Epithelial cell of esophagus (primary cell): ENCODE measurements around the gene NR6A1.
A peak's percentile ranks its signal among the peaks of the same experiment; 100 is the strongest.

Experiments used
- DNase-seq: peaks from one replicate; pipeline ENCODE4 v3.0.0; 2010; ENCODE audit warnings: low read depth
- H3K4me3 ChIP-seq: 2 replicates; pipeline ENCODE4 v1.5.1; 2011; ENCODE audit warnings: mild to moderate bottlenecking, low read length, control low read depth
- CTCF ChIP-seq: IDR thresholded peaks from 2 replicates; pipeline ENCODE4 v1.5.1; 2011; ENCODE audit warnings: low read depth, mild to moderate bottlenecking, low read length, control low read depth, inconsistent platforms; ENCODE audit not compliant: insufficient read depth; ENCODE audit errors: missing control alignments

Gene NR6A1

GRCh38 chr9:124661271-124661670 lies 109.8 kb downstream of the NR6A1 start:
- no peak overlapping the region for H3K4me3 ChIP-seq
- no peak for TF ChIP-seq CTCF
- DNase-seq, result no peak

- peak overlapping the region; percentile 75 for H3K4me3 ChIP-seq
- peak; percentile 36 for DNase-seq
- no peak for TF ChIP-seq CTCF
Measured at GRCh38 chr9:124660341-124660801, 110.7 kb downstream of the NR6A1 start.

- peak; percentile 89 for DNase-seq
- H3K4me3 ChIP-seq, result peak overlapping the region; percentile 75
Measured at GRCh38 chr9:124659099-124659659, 111.9 kb downstream of the NR6A1 start.

GRCh38 chr9:124658165-124659017 lies 112.7 kb downstream of the NR6A1 start:
- peak overlapping the region; percentile 75 for H3K4me3 ChIP-seq
- DNase-seq, result peak; percentile 96

More at GRCh38 chr9:124659099-124659659, 111.9 kb downstream of the NR6A1 start:
- no peak for TF ChIP-seq CTCF

GRCh38 chr9:124657516-124657915 lies 113.6 kb downstream of the NR6A1 start:
- H3K4me3 ChIP-seq, result no peak overlapping the region
- no peak for DNase-seq
- no peak for TF ChIP-seq CTCF

More at GRCh38 chr9:124658165-124659017, 112.7 kb downstream of the NR6A1 start:
- no peak for TF ChIP-seq CTCF

- H3K4me3 ChIP-seq, result no peak overlapping the region
- DNase-seq, result peak; percentile 37
- TF ChIP-seq CTCF, result no peak
Measured at GRCh38 chr9:124654431-124654830, 116.7 kb downstream of the NR6A1 start.
